HG03378 (cell line): ENCODE data around the gene FZD8.

Experiments
- ATAC-seq: cut with Tn5 transposase; IDR thresholded peaks from one replicate; pipeline ENCODE4 v1.9.1; 2021; ENCODE audit warnings: mild to moderate bottlenecking, moderate library complexity; ENCODE audit not compliant: unreplicated experiment

The FZD8 gene

GRCh38 chr10:35642793-35643114, 658 bp upstream of the FZD8 start:
- ATAC-seq = no peak

DNA sequence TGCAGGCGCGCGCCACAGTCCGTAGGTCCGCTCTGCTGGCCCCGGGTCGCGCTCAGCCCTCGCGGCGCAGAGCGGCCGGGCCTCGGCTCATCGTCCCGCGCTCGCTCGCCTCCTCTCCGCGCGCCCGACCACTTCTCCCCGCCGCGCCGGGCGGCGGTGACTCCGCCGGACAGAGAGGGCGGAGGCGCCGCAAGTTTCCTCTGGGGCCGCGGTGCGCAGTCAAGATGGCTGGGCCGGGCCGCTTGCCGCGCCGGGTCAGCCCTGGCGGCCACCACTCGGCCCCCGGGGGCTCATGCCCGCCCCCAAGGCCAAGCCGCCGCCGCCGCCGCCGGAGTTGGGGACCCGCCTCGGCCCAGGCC, 441 bp downstream of the FZD8 start:
- ATAC-seq = peak; percentile 14

DNA sequence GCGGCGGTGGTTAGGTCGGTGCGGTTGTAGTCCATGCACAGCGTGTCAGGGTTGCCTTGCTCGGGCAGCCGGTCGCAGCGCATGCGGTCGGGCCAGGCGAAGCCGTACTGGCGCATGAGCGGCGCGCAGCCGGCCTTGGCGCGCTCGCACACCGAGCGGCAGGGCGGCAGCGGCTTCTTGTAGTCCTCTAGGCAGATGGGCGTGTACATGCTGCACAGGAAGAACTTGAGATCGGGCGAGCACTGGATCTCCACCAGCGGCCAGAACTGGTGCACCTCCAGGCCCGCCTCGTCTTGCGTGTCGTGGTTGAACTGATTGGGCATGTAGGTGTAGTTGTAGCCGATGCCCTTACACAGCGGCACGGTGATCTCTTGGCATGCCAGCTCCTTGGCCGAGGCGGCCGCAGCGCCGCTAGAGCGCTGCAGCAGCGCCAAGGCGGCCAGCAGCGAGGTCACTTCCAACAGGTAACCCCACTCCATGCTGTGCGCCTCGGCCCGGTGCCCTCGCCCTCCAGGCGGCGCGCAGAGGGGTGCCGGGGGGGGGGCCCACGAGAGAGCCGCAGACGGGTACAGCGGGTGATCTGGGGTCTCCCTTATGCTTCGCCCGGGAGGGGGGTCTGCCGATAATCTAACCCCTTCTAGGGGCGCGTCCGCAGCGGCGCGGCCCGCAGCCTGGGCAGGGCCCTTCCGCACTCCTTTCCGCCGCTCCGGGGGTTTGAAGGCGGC, 983 bp downstream of the FZD8 start:
- peak; percentile 33 for ATAC-seq

DNA sequence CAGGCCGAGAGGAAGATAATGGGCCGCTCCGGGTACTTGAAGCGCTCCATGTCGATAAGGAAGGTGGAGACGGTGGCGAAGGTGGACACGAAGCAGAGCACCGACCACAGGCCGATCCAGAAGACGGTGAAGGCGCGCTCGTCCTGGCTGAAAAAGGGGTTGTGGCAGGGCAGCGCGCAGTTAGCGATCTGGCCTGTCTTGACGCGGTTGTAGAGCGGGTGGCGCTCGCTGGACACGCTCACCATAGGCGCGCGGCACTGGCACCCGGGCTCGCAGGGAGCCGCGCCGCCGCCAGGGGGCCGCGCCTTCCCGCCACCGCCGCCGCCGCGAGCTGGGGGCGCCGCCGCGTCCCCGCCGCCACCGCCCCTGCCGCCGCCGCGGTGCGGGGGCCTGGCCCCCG, 1.6 kb downstream of the FZD8 start:
- no peak for ATAC-seq

GRCh38 chr10:35639728-35640401, 2.2 kb downstream of the FZD8 start:
- no peak for ATAC-seq

- no peak for ATAC-seq
Observed at GRCh38 chr10:35639021-35639727, 2.9 kb downstream of the FZD8 start.

DNA sequence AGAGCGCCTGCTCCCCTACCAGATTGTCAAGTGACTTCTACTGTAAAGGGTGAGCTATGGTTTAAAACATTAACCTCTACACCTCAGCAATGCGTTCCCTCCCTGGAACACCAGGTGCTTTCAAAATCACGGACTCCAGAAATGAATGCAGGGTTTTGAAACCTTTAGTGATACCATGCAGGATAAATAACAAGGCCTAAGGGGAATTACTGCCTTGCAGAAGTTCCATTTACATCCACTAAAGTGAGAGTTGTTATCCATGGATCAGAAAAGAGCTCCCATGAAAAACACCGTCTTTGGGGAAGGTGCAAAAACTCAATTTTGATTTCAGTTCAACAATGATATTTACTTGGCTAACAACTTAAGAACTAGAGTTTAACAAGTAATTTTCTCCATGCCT, 4.0 kb downstream of the FZD8 start:
- ATAC-seq = no peak

DNA sequence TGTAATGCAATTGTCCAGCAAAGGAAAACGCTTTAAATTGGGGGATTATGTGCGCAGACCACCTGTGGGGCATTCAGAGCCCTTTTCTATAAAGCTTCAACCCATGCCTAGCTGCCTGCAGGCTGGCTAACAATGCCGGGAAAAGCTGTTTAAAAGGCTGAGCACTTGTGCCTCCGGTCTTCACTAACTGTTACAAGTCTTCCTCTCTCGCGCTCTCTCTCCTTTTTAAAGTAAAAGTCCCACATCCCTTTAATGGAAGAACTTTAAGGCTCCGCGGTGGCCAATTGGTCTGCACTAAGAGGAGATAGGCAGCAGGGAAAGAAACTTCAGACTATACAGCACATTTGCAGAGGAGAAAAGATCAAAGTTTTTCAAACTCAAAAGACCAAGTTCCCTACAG, 4.6 kb downstream of the FZD8 start:
- ATAC-seq = no peak

GRCh38 chr10:35636956-35637355, 5.1 kb downstream of the FZD8 start:
- no peak for ATAC-seq

- ATAC-seq = peak; percentile 88
Observed at GRCh38 chr10:35635576-35635975, 6.5 kb downstream of the FZD8 start.

DNA sequence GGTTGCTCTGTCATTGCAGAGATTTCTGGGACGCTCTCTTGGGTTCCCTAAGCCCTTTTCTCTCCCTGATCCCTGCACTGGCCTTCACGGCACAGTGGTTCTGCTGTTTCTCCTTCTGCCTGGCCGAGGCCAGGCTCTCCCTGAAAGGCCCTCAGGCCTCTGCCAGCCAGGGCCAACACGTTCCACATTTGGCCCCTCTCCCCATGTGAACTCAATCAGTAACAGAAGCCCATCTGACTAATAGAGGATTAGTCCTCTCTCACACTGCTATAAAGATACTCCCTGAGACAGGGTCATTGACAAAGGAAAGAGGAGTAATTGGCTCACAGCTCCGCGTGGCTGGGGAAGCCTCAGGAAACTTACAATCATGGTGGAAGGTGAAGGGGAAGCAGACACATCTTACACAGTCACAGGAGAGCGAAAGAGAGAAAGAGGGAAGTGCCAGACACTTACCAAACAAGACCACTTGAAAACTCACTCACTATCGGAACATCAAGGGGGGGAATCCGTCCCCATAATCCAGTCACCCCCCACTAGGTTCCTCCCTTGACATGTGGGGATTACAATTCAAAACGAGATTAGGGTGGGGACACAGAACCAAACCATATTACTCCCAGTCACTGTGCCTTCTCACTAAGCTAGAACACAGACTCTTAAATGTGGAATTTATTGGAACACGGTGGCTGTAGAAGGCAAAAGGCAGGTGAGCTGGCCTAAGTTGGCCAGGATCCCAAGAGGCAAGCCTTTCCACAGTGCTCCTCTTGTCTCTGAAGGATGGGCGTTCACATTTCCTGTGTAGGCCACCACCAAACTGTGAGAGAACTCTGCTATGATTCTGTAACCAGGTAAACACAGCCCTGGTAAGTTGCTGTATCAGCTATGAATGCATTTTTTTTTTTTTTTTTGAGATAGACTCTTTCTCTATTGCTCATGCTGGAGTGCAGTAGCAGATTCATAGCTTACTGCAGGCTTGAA, 8.8 kb downstream of the FZD8 start:
- no peak for ATAC-seq

DNA sequence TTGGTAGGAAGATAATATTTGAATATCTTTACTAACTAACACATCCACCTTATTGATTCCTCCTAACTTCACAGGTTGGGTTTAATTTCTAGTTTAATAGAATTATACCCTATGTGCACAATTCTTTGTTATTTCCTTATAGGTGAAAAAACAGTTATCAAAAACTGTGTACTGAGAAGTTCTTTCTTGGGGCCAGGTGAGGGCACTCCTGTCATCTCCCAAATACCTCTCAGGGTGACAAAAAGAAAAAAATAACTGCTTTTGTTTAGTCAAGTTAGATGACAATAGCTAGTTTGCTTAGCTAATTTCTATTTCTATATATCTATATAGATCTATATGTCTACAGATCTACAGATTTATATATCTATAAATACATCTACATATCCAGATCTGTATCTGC, 10.1 kb downstream of the FZD8 start:
- ATAC-seq = no peak

DNA sequence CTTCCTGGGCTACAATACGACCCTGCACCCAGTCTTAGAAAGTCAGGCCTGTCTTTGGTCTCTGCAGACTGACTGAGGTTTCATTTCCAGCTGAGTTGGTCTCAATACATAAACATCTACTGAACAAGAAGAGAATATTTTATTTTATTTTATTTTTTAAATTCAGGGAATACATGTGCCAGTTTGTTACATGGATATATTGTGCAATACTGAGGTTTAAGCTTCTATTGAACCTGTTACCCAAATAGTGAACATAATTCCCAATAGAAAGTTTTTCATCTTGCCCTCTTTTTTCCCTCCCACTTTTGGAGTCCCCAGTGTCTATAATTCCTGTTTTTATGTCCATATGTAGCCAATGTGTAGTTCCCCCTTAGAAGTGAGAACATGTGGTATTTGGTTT, 10.7 kb downstream of the FZD8 start:
- no peak for ATAC-seq

- ATAC-seq = no peak
Observed at GRCh38 chr10:35626971-35627507, 15.1 kb downstream of the FZD8 start.

DNA sequence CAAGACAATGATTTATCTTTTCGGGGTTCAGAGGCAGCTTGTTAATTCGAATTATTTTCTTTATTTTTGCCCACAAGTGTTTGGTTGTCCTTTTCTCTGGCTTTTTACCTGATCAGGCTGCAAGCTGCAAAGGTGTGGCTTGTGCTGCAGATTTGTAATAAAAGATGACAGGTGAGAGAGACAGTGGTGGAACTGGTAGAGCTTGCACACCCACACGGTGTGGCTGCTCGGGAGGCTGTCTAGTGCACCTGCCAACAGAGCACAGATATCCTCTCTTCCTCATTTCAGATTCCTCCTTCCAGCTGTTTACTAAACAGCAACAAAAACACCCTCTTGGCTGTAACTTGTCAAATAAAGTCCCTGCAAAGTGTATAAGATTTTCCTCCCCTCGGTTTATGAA, 27.8 kb downstream of the FZD8 start:
- no peak for ATAC-seq

DNA sequence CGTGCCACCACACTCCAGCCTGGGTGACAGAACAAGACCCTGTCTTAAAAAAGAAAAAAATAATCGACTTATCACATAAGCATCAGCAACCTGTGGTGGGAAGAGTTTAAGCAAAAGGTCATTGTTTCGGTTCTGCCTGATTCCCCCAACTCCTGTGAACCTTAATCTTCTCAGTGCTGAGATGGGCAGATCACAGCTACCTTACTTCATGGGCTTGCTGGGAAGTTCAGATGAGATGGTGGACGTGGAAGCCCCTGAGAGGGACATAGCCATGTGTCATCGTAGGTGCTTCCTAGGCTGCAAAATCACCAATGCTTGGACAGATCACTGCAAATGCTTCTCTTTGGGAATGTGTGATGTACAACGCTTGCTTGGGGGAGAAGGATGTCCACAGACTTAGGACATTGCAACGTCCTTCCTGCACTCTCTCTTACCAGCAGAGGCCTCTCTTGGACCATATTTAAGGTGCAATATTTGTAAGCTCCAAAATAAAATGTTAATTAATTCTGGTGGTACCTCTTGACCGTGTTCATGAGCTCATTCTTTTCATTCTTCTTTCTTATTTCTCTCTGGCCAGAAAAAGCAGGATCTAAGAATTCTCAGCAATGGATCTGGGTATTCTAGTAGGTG, 28.4 kb downstream of the FZD8 start:
- no peak for ATAC-seq

GRCh38 chr10:35613107-35613440, 29.0 kb downstream of the FZD8 start:
- ATAC-seq = no peak

DNA sequence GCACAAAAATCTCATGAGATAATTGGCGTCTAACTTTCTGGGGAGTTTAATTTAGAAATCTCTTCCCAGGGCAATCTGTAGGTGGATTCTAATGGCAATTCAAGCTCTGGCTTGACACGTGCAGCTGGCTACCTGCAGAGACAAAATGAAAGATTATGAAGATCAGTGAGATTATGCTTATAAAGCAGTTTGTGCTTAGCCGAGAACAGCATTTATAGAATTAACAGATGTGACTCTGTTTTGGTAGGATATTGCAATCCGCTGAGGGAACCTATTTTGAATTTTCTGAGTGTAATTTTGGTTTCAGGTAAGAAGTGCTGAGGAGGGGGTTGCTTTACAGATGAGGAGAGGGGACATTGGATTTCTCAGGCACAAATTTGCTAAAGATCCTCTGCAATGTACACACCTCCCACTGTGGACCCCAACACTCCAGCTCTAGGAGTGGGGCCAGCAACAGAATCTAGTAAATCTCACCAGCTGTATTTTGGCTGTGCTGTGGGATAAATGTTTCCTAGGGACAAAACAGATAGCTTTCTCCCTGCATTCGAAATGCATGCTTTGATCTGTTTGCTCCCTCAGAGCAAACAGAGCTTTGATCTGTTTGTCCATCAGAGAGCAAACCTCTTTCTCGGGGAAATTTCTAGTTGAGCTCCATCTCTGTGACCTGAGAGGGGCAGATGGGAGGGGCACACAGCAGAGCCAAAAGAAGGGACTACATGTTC, 29.6 kb downstream of the FZD8 start:
- no peak for ATAC-seq

GRCh38 chr10:35611750-35612149, 30.3 kb downstream of the FZD8 start:
- ATAC-seq = no peak

DNA sequence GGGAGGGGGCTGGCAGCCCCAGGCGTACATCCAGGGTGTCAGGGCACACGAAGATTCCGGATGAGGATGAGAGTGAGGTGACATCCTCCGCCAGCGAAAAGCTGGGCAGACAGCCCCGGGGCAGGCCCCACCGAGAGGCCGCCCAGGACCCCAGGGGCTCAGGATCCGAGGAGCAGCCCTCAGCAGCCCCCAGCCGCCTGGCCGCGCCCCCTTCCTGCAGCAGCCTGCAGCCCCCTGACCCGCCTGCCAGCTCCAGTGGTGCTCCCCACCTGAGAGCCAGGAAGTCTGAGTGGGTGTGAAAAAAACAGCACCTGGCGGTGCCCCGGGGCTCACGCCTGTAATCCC, 33.8 kb downstream of the FZD8 start:
- no peak for ATAC-seq
